HS-5 (cell line): ENCODE results near the gene IFNAR1.

Source experiments
- DNase-seq: peaks from one replicate; pipeline ENCODE4 v3.0.0-alpha.2; 2012; ENCODE audit warnings: low read depth

Gene IFNAR1

GRCh38 chr21:33402001-33402979 lies 77.5 kb downstream of the IFNAR1 start:
- DNase-seq, result no peak

- no peak for DNase-seq
Measured at GRCh38 chr21:33403128-33403785, 78.5 kb downstream of the IFNAR1 start, which contains the start of gene IFNGR2. TSS of gene IFNGR2 (plus strand) at chr21:33403413. CDS start at chr21:33403544, 131 bp downstream.

DNA sequence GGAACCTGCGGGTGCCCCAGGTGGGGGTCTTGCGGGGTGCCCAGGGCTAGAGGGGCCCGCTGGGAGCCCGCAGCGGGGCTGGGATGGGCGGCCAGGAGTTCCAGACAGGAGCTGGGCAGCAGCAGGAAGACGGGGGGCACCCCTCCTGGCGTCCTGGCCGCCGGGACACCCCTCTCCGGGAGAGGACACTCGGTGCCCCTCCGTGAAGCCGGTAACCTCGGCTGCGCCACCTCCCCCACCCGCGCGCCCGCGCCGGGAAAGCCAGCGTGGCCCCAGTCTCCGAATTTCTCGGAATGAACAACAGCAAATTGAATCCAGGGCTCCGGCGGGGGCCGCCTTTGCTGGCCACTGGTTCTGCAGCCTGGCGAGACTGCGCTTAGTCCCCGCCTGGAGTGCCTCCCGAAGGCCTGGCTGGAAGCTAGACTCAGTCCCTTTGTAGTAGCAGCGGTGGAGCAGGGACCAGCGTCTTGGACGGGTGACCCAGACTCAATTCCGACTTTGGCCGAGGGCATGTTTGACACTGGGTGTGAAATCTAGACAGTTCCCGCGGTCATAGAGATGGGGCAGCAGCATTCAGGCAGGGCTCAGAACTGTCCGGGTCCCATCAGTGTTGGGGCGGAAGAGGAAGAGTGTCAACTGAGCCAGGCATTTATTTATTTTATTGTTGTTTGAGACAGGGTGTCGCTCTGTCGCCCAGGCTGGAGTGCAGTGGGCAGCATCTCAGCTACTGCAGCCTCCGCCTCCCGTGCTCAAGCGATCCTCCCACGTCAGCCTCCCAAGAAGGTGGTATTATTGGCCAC lies 79.2 kb downstream of the IFNAR1 start:
- DNase-seq, result no peak

DNA sequence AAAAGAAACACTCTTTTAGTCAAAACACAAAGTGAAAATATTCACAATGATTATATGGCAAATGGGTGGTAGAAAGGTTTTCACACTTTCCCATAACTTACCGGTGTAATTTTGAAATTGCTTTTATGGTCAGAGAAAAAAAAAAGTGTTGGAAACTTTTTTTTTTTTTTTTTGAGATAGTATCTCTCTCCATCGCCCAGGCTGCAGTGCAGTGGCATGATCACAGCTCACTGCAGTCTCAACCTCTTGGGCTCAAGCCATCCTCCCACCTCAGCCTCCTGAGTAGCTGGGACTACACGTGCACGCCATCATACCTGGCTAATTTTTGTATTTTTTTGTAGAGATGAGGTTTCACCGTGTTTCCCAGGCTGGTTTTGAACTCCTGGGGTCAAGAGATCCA lies 81.7 kb downstream of the IFNAR1 start:
- DNase-seq, result no peak
